NCI-H82 (cell line): ENCODE results near the gene MYO15B.

ENCODE experiments used
- DNase-seq: peaks from one replicate; lab custom pipeline; 2025; lab: John Stamatoyannopoulos, UW

MYO15B gene

DNA sequence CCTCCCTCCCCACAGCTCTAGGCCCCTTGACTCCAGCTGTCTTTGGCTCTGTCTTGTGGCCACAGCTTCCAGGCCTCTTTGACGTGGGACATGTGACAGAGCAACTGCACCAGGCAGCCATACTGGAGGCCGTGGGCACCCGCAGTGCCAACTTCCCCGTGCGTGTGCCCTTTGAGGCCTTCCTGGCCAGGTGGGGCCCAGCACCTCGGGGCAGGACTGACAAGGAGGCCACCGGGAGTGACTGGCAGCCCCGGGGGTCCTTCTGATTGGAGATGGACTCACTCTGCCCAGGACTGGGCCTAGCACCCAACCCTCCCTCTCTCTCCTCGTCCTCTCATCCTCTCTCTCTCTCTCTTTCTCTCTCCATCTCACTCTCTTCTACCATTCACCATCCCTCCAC lies 15.5 kb downstream of the MYO15B start:
- no peak for DNase-seq

DNA sequence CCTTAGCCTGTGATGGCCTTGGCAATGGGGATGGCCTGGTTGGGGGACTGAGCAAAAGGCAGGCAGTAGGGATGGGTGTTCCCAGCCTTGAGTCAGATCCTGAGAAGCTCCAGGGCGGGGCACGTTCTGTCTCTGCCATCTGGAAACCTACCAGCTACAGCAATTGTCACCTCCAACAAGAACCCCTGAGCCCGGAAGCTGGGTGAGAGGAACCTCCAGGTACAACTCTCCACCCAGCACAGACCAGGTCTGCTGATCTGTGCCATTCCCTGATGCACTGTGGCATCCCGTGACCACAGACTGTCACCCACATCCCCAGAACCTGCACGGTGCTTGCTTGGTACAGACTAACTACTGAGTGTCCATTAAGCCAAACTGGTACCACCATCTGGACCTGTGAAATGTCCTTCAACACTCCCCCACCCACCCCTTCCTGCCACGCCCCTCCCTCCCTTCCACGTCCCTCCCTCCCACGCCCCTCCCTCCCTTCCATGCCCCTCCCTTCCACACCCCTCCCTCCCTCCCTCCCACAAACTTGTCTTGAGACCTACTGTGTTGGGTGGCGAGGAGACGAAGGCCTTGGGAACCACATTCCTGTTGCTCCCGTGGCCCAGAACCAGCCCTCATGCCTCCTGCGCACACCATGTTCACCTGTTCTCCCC lies 16.6 kb downstream of the MYO15B start:
- DNase-seq: no peak

DNA sequence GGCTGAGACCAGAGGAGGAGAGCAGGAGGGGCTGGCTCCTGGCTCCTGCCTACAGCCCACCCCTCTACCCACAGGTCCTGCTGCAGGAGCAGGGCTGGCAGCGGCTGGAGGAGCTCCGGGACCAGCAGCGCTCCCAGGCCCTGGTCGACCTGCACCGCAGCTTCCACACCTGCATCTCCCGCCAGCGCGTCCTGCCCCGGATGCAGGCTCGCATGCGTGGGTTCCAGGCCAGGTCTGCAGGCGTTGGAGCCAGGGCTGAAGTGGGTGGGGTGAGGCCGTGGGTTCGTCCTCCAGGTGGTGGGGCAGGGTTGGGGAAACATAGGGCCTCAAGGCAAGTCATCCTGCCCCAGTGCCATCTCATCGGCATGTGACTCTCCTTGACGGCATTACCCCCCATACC lies 18.2 kb downstream of the MYO15B start:
- no peak for DNase-seq

DNA sequence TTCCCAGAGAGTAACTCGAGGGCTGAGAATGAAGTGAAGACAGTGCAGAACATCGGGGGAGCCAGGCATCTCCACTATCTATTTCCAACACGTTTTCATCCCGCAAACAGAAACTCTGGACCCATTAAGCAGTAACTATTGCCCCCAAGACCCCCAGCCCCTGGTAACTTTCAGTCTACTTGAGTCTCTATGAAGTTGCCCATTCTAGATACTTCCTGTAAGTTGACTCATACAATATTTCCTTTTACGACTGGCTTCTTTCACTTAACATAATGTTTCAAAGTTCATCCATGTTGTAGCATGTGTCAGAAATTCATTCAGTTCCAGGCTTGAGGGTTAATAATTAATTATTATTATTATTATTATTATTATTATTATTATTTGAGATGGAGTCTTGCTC lies 19.5 kb downstream of the MYO15B start:
- DNase-seq: no peak

DNA sequence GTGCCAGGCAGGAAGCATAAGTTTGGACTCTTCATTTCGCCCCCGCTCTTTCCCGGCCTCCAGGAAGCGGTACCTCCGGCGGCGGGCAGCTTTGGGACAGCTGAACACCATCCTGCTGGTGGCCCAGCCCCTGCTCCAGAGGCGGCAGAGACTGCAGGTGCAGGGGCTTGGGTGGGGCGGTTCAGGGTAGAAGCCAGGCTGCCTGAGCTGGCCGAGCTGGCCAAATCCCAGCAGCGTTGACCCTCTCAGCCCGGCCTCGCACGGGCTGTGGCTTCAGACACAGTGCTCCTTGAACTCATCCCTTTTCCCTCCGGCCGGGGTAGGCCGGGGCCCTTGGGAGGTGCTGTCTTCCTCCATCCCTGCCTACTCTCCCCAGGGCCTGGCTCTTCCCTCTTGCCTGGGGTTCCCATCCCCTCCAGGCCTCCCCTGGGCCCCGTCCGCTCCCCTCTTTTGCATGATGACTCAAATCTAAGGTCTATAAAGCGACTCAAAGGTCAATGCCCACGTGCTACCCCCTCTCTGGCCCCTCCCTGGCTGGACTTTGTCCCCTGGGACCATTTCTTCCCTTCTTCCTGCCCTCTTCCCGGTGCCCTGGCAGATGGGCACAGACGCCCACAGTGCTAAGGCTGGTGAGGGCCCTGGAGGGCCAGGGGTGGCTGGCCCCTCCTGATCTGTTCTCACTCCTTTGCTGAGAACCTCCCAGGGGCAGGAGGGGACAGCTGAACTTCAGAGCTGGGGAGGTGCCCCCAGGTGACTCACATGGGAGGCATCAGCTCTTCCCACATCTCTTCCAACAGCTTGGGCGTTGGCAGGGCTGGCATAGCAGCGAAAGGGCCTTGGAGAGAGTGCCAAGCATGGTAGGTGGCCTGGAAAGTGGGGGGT lies 22.7 kb downstream of the MYO15B start:
- DNase-seq: no peak

DNA sequence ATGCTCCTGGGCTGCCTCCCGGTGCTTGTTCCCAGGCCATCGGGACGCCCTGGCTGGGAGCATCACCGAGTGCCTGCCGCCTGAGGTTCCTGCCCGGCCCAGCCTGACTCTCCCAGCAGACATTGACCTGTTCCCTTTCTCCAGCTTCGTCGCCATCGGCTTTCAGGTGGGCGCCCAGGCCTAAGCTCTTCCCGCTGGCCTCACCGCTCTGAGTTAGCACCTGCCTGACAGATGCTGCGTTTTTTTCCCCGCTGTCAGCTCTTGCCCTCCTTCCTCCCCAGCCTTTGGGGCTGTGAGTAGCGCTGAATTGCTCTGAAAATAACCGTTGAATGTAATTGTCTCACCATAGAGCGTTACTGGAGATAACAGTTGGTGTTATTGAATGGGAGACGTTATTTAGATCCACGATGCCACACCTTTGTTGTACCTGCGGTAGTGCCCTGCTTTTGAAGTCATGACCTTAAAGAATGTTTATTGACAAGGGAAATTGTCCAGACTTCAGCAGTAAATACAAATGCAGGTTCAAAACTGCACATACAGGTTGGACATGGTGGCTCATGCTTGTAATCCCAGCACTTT lies 24.3 kb downstream of the MYO15B start:
- DNase-seq: no peak

DNA sequence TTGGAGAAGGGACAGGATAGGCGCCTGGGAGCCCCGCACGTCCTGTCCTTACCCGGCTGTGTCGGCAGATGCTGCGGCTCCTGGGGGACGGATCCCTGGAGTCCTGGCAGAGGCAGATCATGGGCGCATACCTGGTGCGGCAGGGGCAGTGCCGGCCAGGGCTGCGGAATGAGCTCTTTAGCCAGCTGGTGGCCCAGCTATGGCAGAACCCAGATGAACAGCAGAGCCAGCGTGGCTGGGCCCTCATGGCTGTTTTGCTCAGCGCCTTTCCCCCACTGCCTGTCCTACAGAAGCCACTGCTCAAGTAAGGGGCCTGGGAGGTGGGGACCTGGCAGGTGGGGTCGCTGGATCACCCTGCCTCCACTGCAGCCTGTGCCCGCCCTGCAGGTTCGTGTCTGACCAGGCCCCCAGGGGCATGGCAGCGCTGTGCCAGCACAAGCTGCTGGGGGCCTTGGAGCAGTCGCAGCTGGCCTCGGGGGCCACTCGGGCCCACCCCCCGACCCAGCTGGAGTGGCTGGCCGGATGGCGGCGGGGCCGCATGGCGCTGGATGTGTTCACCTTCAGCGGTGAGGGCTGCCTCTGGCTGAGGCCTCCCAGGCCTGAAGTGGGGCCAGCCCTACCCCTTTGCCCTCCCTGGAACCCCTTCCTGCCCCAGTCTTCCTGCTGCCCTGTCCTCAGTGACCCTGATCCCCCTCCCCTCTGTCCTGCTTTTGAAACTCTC lies 25.5 kb downstream of the MYO15B start:
- no peak for DNase-seq

DNA sequence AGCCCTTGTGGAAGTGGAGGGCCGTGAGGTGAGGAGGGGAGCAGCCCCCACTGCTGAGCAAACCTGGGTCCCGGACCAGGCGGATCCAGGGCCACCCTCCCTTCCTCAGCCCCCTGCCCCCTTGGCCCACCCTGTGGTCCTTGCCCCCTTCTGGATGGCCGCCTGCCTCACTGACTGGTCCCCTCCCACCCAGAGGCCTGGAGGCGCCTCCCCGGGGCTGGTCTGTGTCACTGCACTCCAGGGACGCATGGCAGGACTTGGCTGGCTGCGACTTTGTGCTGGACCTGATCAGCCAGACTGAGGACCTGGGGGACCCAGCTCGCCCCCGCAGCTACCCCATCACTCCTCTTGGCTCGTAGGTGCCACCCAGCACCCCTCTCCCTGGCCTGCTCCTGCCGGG lies 26.4 kb downstream of the MYO15B start:
- DNase-seq: peak; percentile 61

DNA sequence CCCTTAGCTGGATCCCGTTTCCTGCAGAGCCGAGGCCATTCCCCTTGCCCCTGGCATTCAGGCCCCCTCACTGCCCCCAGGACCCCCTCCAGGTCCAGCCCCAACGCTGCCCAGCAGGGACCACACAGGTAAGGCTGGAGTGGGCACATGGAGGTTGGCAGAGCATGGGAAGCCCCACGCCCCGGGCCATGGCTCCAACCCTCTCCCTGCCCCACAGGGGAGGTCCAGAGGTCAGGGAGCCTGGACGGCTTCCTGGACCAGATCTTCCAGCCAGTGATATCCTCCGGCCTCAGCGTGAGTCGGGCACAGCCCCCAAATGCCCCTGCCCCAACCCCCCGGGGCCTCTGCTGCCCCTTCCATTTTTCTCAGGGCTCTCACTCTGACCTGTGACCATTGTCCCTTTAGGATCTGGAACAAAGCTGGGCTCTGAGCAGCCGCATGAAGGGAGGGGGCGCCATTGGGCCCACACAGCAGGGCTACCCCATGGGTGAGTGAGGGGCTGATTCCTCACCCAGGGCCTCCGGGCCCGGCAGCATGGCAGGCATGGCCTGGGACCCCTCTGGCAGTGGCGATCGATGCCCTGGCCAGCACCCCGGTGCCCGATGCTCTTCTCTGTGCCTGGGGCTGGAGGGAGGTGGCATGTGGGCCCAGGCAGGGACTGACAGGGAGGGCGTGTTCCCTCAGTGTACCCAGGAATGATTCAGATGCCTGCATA lies 27.1 kb downstream of the MYO15B start:
- no peak for DNase-seq

DNA sequence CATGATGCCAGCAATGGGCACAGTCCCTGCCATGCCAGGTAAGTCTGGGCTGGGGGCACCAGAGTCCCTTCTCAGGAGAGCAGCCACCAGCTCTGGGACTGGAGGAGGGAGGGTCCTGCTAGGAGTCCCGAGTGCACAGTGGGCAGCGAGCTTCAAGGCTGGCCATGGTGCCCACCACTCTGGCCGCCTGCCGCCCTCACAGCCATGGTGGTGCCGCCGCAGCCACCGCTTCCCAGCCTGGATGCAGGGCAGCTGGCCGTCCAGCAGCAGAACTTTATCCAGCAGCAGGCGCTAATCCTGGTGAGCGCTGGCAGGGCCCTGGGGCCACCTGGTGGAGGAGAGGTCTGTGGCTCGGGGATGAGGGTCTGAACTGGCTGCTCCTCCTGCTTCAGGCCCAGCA lies 27.7 kb downstream of the MYO15B start:
- DNase-seq: peak; percentile 78

DNA sequence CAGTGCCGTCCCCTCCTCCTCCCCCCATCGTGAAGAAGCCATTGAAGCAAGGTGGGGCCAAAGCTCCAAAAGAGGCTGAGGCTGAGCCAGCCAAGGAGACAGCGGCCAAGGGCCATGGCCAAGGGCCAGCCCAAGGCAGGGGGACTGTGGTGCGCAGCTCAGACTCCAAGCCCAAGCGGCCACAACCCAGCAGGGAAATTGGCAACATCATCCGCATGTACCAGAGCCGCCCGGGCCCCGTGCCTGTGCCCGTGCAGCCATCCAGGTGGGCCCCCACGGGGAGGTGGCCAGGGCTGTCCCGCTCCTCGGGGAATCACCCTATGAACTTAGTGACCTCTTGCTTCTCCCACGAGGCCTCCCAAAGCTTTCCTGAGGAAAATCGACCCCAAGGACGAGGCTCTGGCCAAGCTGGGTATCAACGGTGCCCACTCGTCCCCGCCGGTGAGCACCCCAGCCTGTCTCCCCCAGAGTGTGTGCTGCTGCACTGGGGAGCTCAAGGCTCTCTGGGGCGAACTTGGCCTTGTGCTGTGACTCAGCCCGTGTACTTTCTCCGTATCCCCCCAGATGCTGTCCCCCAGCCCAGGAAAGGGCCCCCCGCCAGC lies 29.0 kb downstream of the MYO15B start:
- DNase-seq: no peak

DNA sequence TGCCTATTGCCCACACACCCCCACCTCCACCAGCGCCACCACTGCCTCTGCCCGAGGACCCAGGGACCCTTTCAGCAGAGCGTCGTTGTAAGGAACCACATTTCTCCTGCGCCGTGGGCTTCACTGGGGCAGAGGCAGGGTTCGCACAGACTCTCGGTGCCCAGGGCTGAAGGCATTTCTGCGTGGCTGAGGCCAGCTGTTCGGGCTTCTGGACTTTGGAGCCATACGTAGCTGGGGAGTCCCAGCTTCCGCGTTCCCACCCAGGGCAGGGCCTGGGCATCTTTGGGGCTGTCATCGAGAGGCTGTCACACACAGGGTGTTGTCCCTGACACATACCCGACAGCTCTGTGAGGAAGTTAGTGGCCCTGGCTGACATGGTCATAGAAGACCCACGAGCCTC lies 29.6 kb downstream of the MYO15B start:
- DNase-seq: no peak

DNA sequence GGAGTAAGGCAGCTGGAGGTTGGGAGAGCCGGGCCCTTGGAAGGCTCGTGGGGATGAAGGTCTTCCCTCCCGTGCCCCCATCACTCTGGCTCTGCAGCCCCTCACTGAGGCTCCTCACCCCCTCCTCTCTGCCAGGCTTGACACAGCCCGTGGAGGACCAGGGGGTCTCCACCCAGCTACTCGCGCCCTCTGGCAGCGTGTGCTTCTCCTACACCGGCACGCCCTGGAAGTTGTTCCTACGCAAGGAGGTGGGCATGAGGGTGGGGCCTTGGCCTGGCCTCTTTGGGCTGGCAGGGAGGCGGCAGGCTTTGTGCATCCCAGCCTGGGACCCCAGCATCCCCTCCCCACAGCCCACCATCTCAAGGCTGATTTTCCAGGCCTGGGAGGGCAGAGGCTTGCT lies 30.1 kb downstream of the MYO15B start:
- DNase-seq: no peak

DNA sequence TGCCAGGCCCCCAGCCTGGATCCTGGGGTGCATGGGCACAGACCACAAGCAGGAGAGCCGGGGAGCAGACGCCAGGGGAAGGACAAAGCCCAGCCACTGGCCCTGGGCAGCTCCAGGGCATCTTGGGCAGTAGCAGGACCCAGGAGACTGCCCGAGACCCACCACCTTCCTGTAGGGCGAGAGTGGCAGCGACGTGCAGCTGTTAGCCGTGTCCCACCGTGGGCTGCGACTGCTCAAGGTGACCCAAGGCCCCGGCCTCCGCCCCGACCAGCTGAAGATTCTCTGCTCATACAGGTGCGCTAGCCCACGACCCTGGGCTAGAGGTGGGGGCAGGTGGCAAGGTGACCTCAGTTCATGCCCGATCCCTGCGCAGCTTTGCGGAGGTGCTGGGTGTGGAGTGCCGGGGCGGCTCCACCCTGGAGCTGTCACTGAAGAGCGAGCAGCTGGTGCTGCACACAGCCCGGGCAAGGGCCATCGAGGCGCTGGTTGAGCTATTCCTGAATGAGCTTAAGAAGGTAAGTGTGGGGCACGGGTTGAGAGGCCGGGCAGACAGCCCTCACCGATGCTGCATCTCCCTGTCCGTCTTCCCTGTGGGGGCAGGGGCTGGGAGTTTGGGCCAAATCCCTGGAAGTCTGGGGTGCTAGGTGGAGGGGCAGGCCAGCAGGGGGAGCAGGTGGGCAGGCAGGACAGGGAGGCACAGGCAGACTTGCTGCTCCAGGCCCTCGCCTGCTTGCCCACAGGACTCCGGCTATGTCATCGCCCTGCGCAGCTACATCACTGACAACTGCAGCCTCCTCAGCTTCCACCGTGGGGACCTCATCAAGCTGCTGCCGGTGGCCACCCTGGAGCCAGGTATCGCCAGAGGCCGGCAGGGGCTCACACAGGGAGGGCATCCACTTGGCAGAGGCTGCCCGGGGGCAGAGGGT lies 32.2 kb downstream of the MYO15B start:
- DNase-seq: peak; percentile 73

DNA sequence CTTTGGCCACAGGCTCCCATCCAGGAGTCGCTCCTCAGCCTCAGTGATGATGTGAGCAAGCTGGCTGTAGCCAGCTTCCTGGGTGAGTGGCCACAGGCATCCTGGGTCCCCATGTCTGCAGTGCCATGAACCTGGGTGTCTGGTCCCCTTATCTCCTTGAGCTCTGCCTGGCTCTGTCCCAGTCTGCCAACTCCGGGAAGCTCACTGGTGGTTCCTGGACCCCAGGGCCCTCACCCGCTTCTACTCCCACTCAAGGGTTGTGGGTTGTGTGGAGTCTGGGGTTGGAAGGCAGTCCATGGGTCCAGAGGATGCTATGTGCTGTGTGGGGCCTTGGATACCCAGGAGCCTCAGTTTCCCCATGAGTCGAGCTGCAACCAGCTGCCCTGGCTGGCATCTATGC lies 33.9 kb downstream of the MYO15B start:
- DNase-seq: no peak

DNA sequence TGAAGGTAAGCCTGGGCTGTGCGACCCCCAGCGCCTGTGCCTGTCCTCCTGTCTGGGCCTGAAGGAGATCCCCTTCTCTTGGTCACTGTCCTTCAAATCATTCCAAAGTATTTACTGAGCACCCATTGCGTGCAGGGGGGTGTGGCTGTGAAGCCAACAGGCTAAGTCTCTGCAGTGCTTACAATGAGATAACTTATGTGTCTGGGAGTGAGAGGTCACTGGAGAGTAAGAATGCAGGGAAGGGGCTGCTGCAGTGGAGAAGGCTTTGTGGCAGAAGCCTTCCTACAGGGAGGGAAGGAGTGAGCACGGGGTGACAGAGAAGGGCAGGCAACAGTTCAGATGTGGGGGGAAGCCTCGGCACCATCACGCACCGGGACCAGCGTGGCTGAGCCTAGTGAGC lies 34.5 kb downstream of the MYO15B start:
- no peak for DNase-seq

DNA sequence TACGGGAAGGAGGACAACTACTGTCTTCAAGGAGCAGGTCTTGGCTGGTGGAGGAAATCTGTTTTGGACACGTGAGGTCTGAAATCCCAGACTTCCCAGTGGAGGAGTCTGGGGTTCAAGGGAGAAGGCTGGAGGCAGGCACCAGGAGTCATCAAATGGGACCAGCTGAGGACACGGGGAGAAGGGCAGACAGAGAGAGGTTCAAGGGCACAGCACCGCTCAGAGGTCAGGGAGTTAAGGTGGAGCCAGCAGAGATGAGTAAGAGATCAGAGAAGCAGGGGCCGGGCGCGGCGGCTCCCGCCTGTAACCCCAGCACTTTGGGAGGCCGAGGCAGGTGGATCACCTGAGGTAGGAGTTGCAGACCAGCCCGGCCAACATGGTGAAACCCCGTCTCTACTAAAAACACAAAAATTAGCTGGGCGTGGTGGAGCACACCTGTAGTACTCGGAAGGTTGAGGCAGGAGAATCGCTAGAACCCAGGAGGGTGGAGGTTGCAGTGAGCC lies 35.2 kb downstream of the MYO15B start:
- no peak for DNase-seq

DNA sequence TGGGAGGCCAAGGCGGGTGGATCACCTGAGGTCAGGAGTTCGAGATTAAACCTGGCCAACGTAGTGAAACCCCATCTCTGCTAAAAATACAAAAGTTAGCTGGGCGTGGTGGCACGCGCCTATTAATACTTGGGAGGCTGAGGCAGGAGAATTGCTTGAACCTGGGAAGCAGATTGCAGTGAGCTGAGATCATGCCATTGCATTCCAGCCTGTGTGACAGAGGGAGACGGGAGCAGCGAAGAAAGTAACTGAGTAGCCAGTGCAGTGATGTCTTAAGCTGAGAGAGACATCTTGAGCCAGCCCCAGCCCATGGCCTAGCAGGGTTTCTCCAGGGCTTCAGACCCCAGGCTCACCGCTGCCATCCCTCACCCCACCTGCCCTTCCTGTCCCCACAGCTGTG lies 35.8 kb downstream of the MYO15B start:
- no peak for DNase-seq

DNA sequence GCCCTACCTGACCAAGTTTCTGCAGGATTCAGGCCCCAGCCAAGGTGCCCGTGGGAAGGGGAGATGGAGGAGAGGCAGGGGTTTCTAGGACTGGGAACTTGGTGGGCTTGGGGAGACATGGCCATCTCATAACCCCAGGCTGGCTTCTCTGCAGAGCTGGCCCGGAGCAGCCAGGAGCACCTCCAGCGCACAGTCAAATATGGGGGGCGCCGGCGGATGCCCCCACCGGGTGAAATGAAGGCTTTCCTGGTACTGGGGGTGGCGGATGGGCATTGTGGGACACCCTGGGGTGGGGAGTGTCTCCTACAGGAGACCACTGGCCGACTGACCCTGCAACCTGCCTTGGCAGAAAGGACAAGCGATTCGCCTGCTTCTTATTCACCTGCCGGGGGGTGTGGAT lies 36.4 kb downstream of the MYO15B start:
- DNase-seq: no peak

DNA sequence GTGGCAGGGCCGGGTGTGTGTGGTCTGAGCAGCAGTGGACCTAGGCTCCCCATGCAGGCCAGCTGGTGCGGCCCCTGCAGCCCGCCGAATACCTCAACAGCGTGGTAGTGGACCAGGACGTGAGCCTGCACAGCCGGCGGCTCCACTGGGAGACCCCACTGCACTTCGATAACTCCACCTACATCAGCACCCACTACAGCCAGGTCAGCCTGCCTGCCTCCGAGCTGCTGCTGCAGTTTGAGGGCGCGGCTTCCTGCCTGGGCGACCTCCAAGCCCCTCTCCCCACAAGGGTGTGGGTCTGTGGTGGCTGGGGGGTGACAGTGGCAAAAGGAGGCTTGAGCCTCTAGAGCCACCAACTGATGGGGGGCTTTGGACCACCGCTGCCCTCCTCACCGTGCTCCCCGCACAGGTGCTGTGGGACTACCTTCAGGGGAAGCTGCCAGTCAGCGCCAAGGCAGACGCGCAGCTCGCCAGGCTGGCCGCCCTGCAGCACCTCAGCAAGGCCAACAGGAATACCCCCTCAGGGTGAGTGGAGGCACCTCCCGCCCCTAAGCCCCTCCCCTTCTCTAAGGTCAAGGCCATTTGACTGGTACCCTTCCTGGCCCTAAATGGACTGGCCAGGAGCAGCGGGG lies 37.2 kb downstream of the MYO15B start:
- no peak for DNase-seq
